Measurements from ENCODE around the gene CPNE4.

- TF ChIP-seq POLR2AphosphoS5 (IDR thresholded peaks at IDR 0.05) (no peak), CTCF (IDR thresholded peaks at IDR 0.05 in 8 of 11, conservative IDR thresholded peaks at IDR 0.05 in 3 of 11) (no peak), POLR2A (IDR thresholded peaks at IDR 0.05) (no peak)
Measured at GRCh38 chr3:131503320-131503635, 531.5 kb downstream of the CPNE4 start.
